Spleen (tissue), 11 donors: Measurements from ENCODE around the gene DSCAML1. TPM values are rescaled to one million over a fixed set of nuclear protein-coding genes. Genes with fewer than 3 reads are reported as not detected.
A peak's percentile ranks its signal among the peaks of the same experiment; 100 is the strongest.

Experiments used
- DNase-seq: peaks from one replicate; pipeline ENCODE4 v3.0.0-alpha.2; 2020
- H3K27ac ChIP-seq, 8 donors: fragments of 200-600 bp; sonication (generic) in 7 of 8; 1 replicate in 4 of 8; 2 replicates in 4 of 8; pipeline versions ENCODE4 v1.5.0 to v1.8.0; 2016 to 2021; ENCODE audit warnings: inconsistent platforms in 4 of 8, mild to moderate bottlenecking in 4 of 8, moderate library complexity in 1 of 8
- H3K27me3 ChIP-seq, 7 donors: fragments of 200-600 bp; sonication (generic) in 6 of 7; replicated peaks in 1 of 7; 1 replicate in 4 of 7; 2 replicates in 3 of 7; pipeline versions ENCODE4 v1.5.0 to v1.8.0; 2016 to 2021; ENCODE audit warnings: inconsistent platforms in 3 of 7, mild to moderate bottlenecking in 1 of 7
- H3K36me3 ChIP-seq, 6 donors: fragments of 200-600 bp; sonication (generic) in 5 of 6; 1 replicate in 4 of 6; 2 replicates in 2 of 6; pipeline versions ENCODE4 v1.5.0 to v1.8.0; 2016 to 2021; ENCODE audit warnings: inconsistent platforms in 2 of 6
- H3K4me1 ChIP-seq, 6 donors: fragments of 200-600 bp; sonication (generic) in 5 of 6; 1 replicate in 3 of 6; 2 replicates in 3 of 6; pipeline versions ENCODE4 v1.5.0 to v1.8.0; 2016 to 2021; ENCODE audit warnings: inconsistent platforms in 3 of 6
- H3K4me3 ChIP-seq, 8 donors: fragments of 200-600 bp; sonication (generic) in 7 of 8; 1 replicate in 4 of 8; 2 replicates in 4 of 8; pipeline versions ENCODE4 v1.5.0 to v1.8.0; 2016 to 2021; ENCODE audit warnings: inconsistent platforms in 4 of 8, mild to moderate bottlenecking in 4 of 8, moderate library complexity in 2 of 8
- H3K9me3 ChIP-seq, 8 donors: fragments of 200-600 bp; sonication (generic) in 7 of 8; 1 replicate in 4 of 8; 2 replicates in 4 of 8; pipeline versions ENCODE4 v1.5.0 to v1.8.0; 2016 to 2021; ENCODE audit warnings: inconsistent platforms in 4 of 8
- POLR2A ChIP-seq, 3 donors: fragments of 450-650 bp; IDR thresholded peaks; one replicate each; pipeline ENCODE4 v1.5.1; 2017; ENCODE audit warnings: antibody characterized with exemption in 3 of 3, mild to moderate bottlenecking in 1 of 3
- POLR2AphosphoS5 ChIP-seq, 3 donors: sonication (generic); formaldehyde crosslinking; IDR thresholded peaks; one replicate each; pipeline ENCODE4 v1.5.1; 2017; ENCODE audit warnings: antibody characterized with exemption in 3 of 3
- WGBS, 5 donors: extraction: QIAGEN DNeasy Blood & Tissue Kit in 3 of 5; methylation state at CpG; one replicate each; pipeline versions ENCODE4 v1.1.5 to v1.1.7; 2013 to 2018; 5-methylcytosine and 5-hydroxymethylcytosine counted together
- intact Hi-C: fragments of 100-400 bp; cut with DNase I; formaldehyde crosslinking; loops from one replicate; pipeline ENCODE4 v1.15.0; 2023; ENCODE audit warnings: low total_unique reads
- polyA plus RNA-seq, 3 donors: library from polyadenylated mRNA; stranded (reverse); fragments of 200-250 nt; gene quantifications; one replicate each; pipeline ENCODE4 v1.2.1, GENCODE V29; 2013
- total RNA-seq, 7 donors: library from RNA; depleted of rRNA in 3 of 7; stranded (reverse); fragments of >200 nt in 3 of 7; fragmentation: NEBNext Ultra II Directional in 4 of 7; extraction: Animal tissue kit (Norgen Biotek cat#: 25700) in 4 of 7; gene quantifications; one replicate each; pipeline versions ENCODE4 v1.1.0 to v1.2.1, GENCODE V29; 2016 to 2021
- TF ChIP-seq, protein P1 (sequence below), 11 experiments: fragments of 200-600 bp in 7 of 11; fragments of 450-650 bp in 4 of 11; sonication (generic) in 4 of 11; IDR thresholded peaks in 8 of 11; conservative IDR thresholded peaks in 3 of 11; 1 replicate in 7 of 11; 2 replicates in 4 of 11; pipeline versions ENCODE4 v1.4.0 to v1.8.0; 2016 to 2021; ENCODE audit warnings: antibody characterized with exemption in 11 of 11, inconsistent platforms in 4 of 11, mild to moderate bottlenecking in 1 of 11
- donor health status: healthy with polysubstance abuse.
- donor health status: DM: no; HTN: no; CAD: no; lungs with moderate emphysema.
- donor health status: DM: no; HTN: no; CAD: no.
- donor health status: Bipolar disorder and iron deficiency.
- donor health status: healthy.
- donor health status: DM: no; HTN: no; CAD: no.
- donor health status: DM: yes; HTN: yes; CAD: no.

Gene DSCAML1
- total and polyA plus RNA-seq, 10 donors, result 0.07 to 10.7 (median 2.3) TPM

DNA sequence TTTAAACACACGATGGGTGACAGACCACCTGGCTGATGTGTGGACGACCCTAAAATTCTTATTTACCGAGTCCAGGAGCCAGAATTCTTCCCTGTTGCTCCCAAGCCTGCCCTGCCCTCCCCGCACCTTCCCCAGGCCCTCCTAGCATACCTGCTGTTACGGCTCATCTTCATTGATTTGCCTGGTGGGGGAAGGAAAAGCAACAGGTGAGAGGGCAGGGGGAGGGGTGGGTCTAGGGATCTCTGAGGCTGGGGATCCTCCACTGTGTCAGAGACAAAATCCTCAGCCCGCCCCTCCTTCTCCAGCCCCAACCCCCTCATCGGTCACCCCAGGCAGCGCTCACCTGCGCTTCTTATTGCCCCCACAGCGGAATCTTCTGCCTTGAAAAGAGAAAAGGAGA lies 23.5 kb upstream of the DSCAML1 start:
- peak; percentile 41 for DNase-seq
- intact Hi-C loops, result no loop called here
- WGBS, 5 donors, result 86 to 98% (median 92%) methylated on average over 10 of the region's 10 CpGs
- H3K4me3 ChIP-seq, result no peak overlapping the region
- H3K9me3 ChIP-seq, result no peaks in the 10 kb centered on the region
- H3K4me1 ChIP-seq, result peaks cover 68 to 91% (median 82%) of the 10 kb centered on the region in 6 donors
- no peaks in the 10 kb centered on the region for H3K36me3 ChIP-seq
- H3K27me3 ChIP-seq, result peaks cover 0 to 37% (median 0%) of the 10 kb centered on the region in 7 donors
- H3K27ac ChIP-seq, result no peak overlapping the region
- TF ChIP-seq POLR2AphosphoS5 (IDR thresholded peaks at IDR 0.05), result no peak
- TF ChIP-seq POLR2A (IDR thresholded peaks at IDR 0.05), result no peak
- TF ChIP-seq, protein P1, sequence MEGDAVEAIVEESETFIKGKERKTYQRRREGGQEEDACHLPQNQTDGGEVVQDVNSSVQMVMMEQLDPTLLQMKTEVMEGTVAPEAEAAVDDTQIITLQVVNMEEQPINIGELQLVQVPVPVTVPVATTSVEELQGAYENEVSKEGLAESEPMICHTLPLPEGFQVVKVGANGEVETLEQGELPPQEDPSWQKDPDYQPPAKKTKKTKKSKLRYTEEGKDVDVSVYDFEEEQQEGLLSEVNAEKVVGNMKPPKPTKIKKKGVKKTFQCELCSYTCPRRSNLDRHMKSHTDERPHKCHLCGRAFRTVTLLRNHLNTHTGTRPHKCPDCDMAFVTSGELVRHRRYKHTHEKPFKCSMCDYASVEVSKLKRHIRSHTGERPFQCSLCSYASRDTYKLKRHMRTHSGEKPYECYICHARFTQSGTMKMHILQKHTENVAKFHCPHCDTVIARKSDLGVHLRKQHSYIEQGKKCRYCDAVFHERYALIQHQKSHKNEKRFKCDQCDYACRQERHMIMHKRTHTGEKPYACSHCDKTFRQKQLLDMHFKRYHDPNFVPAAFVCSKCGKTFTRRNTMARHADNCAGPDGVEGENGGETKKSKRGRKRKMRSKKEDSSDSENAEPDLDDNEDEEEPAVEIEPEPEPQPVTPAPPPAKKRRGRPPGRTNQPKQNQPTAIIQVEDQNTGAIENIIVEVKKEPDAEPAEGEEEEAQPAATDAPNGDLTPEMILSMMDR (IDR thresholded peaks at IDR 0.05 in 8 of 11, conservative IDR thresholded peaks at IDR 0.05 in 3 of 11), result no peak

DNA sequence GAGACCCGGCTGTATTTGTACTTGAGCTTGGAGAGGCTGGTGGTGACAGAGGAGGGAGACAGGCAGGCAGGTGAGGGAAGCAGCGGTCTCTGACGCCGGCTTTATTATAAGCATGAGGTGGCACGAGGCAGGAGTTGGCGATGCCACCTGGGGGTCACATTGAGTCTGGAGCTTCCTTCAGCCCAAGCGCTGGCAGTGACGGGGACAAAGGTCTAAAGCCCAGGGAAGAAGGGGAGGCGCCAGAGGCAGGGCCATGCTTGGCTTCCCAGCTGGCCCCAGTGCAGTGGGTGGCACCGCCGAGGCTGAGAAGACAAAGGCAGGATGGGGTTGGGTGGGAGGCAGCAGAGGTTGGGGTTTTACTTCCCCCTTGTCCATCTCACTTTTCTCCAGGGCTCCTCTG lies 23.1 kb upstream of the DSCAML1 start:
- Histone ChIP-seq H3K4me1 (peaks cover 68 to 91% (median 82%) of the 10 kb centered on the region in 6 donors), H3K9me3 (no peaks in the 10 kb centered on the region), H3K27me3 (peaks cover 0 to 32% (median 0%) of the 10 kb centered on the region in 7 donors), H3K27ac (no peak overlapping the region), H3K36me3 (no peaks in the 10 kb centered on the region), H3K4me3 (no peak overlapping the region)
- DNase-seq, result no peak
- TF ChIP-seq, protein P1 (IDR thresholded peaks at IDR 0.05 in 8 of 11, conservative IDR thresholded peaks at IDR 0.05 in 3 of 11), result no peak
- TF ChIP-seq POLR2AphosphoS5 (IDR thresholded peaks at IDR 0.05) (no peak), POLR2A (IDR thresholded peaks at IDR 0.05) (no peak)
- 77 to 90% (median 87%) methylated on average over 11 of the region's 11 CpGs for WGBS, 5 donors
- intact Hi-C loops, result no loop called here

DNA sequence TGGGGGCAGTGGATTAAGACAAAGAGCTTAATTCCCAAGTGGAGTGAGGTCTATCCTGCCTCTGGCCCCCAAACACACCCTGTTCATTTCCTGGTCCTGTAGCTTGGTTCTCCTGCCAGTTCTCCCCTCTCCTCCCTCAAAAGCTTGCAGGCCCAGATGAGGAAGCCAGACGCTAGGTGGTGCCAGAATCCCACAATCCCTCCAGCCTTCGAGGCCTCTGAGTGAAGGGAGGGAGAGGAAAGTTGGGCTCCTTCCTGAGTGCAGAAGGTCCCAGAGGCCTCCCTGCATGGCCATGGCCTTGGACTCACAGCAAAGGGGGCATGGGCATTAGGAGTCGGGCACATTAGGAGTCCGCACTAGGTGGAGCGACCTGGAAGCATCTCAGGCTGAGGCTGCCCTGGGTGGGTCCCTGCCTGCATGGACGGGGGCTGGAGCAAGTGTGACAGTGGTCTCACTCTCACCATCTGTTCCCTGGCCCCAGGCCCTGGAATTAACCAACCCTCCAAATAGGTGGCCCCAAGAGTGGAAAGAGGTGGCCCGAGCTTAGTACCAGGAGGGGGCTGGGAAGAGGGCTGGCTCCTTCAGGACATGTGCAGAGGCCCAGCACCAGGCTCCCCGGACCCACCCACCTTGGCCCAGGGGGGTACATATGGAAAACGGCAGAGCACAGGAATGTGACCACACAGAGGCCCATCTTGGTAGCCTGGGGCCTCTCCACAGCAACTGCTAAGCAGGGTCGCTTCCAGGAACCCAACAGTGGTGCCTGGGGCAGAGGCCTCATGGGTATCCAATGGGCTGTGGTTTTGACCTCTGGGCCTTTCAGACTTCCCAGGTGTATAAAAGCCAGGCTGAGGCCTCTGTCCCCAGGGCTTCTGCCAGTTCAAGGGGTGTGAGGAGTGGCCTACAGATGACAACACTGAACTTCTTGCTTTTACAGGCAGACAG lies 22.4 kb upstream of the DSCAML1 start:
- H3K27me3 ChIP-seq, result peaks cover 0 to 27% (median 0%) of the 10 kb centered on the region in 7 donors
- intact Hi-C loops, result loop anchor here (5.0 kb wide), 1 partner anchor 392 kb away; no protein-coding TSS in a partner anchor
- 63 to 75% (median 66%) methylated on average over 7 to 10 of the region's 10 CpGs for WGBS, 5 donors
- H3K27ac ChIP-seq, result peak overlapping the region in 4 of 8 donors; percentile 84 to 91 (median 88)
- H3K36me3 ChIP-seq, result no peaks in the 10 kb centered on the region
- peak in 1 of 3 donors; percentile 53 for TF ChIP-seq POLR2AphosphoS5 (IDR thresholded peaks at IDR 0.05)
- no peak for TF ChIP-seq POLR2A (IDR thresholded peaks at IDR 0.05)
- TF ChIP-seq, protein P1 (IDR thresholded peaks at IDR 0.05 in 8 of 11, conservative IDR thresholded peaks at IDR 0.05 in 3 of 11), result peak; percentile 26 to 73 (median 56)
- no peak overlapping the region for H3K4me3 ChIP-seq
- no peaks in the 10 kb centered on the region for H3K9me3 ChIP-seq
- no peak for DNase-seq
- peaks cover 68 to 91% (median 82%) of the 10 kb centered on the region in 6 donors for H3K4me1 ChIP-seq
